Limb (tissue), 2 donors: Measurements from ENCODE around the gene TRAK1.
"Not testable (repeated sequence)": the region's sequence is repeated elsewhere in the genome, so short reads cannot be mapped to it uniquely, and the experiment has no call there.

Experiments
- DNase-seq, 2 donors: peaks; one replicate each; pipeline ENCODE4 v3.0.0-alpha.2; 2016; ENCODE audit errors: extremely low spot score in 2 of 2

The TRAK1 gene

GRCh38 chr3:42096796-42097565 lies 5.8 kb downstream of the TRAK1 start:
- no peak for DNase-seq

- DNase-seq, result no peak
Measured at GRCh38 chr3:42097566-42097946, 6.4 kb downstream of the TRAK1 start.

DNA sequence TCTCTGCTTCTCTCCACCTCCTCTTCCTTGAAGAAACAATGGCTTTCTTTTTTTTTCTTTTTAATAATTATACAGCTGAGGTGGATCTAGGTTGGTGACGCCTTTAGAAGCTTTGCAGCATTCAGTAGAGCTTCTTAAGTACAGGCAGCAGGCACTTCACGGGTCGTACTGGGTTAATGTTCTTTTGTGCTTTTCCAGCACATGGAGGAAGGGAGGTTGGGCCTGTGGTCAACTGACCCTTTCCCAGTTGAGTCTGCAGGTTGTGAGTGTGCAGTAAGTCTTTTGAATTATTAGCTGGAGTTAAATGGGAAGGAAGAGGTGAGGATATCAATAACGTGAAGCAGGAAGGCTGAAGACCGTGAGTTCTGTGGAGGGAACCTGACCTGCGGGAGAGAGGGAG lies 7.0 kb downstream of the TRAK1 start:
- no peak for DNase-seq

GRCh38 chr3:42099020-42099765 lies 8.0 kb downstream of the TRAK1 start:
- DNase-seq, result no peak

DNA sequence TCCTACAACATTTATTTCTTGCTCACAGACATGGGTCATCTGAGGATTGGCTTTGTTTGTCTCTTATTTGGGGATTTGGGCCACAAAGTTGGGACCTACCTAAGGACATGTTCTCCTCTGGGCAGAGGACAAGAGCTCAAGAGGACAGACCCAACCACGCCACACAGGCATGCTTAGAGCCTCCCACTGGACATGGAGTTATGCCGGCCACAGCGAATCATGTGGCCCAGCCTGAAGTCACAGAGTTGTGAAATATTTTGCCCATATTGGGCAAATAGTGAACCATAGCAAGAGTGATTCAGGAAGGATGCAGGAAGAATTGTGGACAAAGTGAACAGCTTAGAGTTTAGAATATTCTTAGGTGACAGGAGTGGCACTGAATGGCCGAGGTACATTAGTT lies 9.9 kb downstream of the TRAK1 start:
- DNase-seq, result no peak

GRCh38 chr3:42101481-42101880 lies 10.3 kb downstream of the TRAK1 start:
- no peak for DNase-seq

GRCh38 chr3:42102571-42102970 lies 11.4 kb downstream of the TRAK1 start:
- DNase-seq, result no peak

DNA sequence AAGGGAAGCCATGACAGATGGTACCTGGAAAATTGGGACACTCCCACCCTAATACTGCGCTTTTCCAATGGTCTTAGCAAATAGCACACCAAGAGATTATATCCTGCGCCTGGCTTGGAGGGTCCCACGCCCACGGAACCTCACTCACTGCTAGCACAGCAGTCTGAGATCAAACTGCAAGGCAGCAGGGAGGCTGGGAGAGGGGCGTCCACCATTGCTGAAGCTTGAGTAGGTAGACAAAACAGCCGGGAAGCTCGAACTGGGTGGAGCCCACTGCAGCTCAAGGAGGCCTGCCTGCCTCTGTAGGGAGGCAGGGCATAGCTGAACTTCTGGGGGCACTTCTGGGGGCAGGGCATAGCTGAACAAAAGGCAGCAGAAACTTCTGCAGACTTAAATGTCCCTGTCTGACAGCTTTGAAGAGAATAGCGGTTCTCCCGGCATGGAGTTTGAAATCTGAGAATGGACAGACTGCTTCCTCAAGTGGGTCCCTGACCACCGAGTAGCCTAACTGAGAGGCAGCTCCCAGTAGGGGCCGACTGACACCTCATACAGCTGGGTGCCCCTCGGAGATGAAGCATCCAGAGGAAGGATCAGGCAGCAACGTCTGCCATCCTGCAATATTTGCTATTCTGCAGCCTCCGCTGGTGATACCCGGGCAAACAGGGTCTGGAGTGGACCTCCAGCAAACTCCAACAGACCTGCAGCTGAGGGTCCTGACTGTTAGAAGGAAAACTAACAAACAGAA lies 12.9 kb downstream of the TRAK1 start:
- DNase-seq, result not testable (repeated sequence)

GRCh38 chr3:42105994-42106393 lies 14.8 kb downstream of the TRAK1 start:
- DNase-seq, result not testable (repeated sequence)

DNA sequence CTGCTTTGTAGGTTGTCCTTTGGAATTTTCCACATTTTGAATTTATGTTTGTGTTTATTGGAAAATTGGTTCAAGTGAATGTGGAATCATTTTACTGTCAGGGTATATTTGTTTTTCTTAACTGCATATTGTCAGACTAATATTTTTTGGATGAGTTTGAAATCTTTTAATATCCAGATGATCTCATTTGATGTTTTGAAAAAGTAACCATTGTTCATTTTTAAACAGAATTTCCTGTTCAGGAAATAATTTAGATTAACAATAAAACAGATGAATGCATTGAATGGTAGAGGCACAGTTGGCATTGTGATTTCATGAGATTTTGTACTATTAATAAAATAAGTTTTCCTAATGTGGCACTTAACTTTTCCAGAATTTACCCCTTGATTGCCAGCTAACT lies 15.5 kb downstream of the TRAK1 start:
- no peak for DNase-seq

- no peak for DNase-seq
Measured at GRCh38 chr3:42110631-42111030, 19.5 kb downstream of the TRAK1 start.

- no peak for DNase-seq
Measured at GRCh38 chr3:42114130-42114725, 23.1 kb downstream of the TRAK1 start.

DNA sequence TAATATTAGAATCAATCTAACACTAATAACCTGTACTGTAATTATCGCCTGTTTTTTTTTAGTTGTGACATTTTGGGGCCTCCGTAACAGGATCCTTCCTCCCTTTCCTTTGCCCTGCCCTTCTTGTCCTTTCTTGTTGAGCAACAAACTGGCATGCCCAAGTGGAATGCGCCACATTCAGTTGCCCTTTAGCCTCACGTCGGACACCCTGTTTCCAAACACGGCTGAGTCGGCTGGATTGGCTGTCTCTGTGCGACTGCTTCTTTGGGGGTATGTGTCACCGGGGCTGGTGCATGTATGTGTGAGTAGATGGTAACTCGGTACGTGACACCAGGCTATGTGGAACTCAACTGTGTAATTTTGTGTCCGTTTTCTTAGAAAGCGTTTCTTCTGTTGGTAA lies 24.1 kb downstream of the TRAK1 start:
- DNase-seq, result no peak

- DNase-seq, result no peak
Measured at GRCh38 chr3:42115946-42116345, 24.8 kb downstream of the TRAK1 start.

- no peak for DNase-seq
Measured at GRCh38 chr3:42116466-42116865, 25.3 kb downstream of the TRAK1 start.

DNA sequence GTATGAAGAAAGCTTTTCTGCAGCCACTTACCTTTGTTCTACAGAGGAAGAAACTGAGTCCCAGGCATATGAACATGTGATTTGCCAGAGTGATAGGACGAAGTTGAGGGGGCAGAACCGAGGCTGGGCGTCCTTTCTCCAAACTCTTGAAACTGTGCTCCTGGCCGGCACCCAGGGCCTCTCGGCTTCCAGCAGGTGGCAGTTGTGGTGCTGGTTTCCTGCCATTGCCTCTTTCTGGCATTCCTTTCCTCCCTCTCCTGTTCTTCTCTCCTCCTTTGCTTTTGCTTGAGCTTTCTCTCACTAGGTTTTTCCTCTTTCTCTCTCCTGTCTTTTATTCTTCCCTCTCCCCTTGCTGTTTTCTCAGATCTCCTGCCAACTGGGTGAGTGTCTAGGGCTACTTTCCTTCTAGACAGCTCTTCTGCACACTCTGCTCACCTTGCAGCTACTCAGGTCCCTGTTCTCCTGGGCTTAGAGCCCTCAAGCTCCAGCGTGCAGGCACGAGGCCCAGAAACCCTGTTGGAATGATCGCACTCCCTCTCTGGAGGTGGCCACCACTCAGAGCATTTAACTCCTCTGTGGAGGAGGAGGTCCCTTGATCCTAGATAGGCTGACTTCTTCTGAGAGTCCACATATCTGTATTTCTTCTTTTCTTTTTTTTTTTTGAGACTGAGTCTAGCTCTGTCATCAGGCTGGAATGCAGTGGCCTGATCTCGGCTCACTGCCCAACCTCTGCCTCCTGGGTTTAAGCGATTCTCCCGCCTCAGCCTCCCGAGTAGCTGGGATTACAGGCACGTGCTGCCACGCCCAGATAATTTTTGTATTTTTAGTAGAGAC lies 26.2 kb downstream of the TRAK1 start:
- no peak for DNase-seq

- DNase-seq, result no peak
Measured at GRCh38 chr3:42118762-42119361, 27.7 kb downstream of the TRAK1 start.

GRCh38 chr3:42119561-42120355 lies 28.6 kb downstream of the TRAK1 start:
- DNase-seq, result no peak

- no peak for DNase-seq
Measured at GRCh38 chr3:42120866-42121265, 29.7 kb downstream of the TRAK1 start.
